Measurements from ENCODE around the gene IGLL5.
"Not testable (repeated sequence)": the region's sequence is repeated elsewhere in the genome, so short reads cannot be mapped to it uniquely, and the experiment has no call there.

The IGLL5 gene

GRCh38 chr22:22916952-22917290 is 29.3 kb downstream of the IGLL5 start:
- no peak for DNase-seq

GRCh38 chr22:22917377-22917776 is 29.8 kb downstream of the IGLL5 start:
- DNase-seq = no peak

- no peak for DNase-seq
Observed at GRCh38 chr22:22918297-22918965, 30.8 kb downstream of the IGLL5 start.

- no peak for DNase-seq
Observed at GRCh38 chr22:22919041-22919440, 31.4 kb downstream of the IGLL5 start.

GRCh38 chr22:22920104-22920654 is 32.6 kb downstream of the IGLL5 start:
- DNase-seq = no peak

GRCh38 chr22:22920910-22921550 is 33.4 kb downstream of the IGLL5 start:
- DNase-seq = no peak

- DNase-seq = no peak
Observed at GRCh38 chr22:22921575-22921974, 34.0 kb downstream of the IGLL5 start.

GRCh38 chr22:22922092-22922953 is 34.7 kb downstream of the IGLL5 start:
- not testable (repeated sequence) for DNase-seq

- DNase-seq = no peak
Observed at GRCh38 chr22:22922954-22923319, 35.3 kb downstream of the IGLL5 start.

GRCh38 chr22:22923379-22923778 is 35.8 kb downstream of the IGLL5 start:
- no peak for DNase-seq

- no peak for DNase-seq
Observed at GRCh38 chr22:22923930-22924329, 36.3 kb downstream of the IGLL5 start.

- DNase-seq = no peak
Observed at GRCh38 chr22:22924369-22925145, 36.9 kb downstream of the IGLL5 start.

GRCh38 chr22:22925146-22925804 is 37.7 kb downstream of the IGLL5 start:
- no peak for DNase-seq

- no peak for DNase-seq
Observed at GRCh38 chr22:22925805-22926369, 38.3 kb downstream of the IGLL5 start.

- no peak for DNase-seq
Observed at GRCh38 chr22:22926370-22927195, 39.0 kb downstream of the IGLL5 start.

- no peak for DNase-seq
Observed at GRCh38 chr22:22927196-22927887, 39.7 kb downstream of the IGLL5 start.

GRCh38 chr22:22927888-22928665 is 40.5 kb downstream of the IGLL5 start:
- no peak for DNase-seq

- no peak for DNase-seq
Observed at GRCh38 chr22:22928666-22929380, 41.2 kb downstream of the IGLL5 start.

Measured in NCI-H345 (cell line).